Measurements from ENCODE around the gene MYLK.

- no peak for TF ChIP-seq CTCF (conservative IDR thresholded peaks at IDR 0.05; ENCODE audit: low read depth, low read length)
- TF ChIP-seq RCOR1 (IDR thresholded peaks at IDR 0.05; ENCODE audit: insufficient replicate concordance, low read length): no peak
- TF ChIP-seq CHD1 (IDR thresholded peaks at IDR 0.05; ENCODE audit: low read depth, low read length): no peak
- no peak for TF ChIP-seq POLR2A (IDR thresholded peaks at IDR 0.05; ENCODE audit: low read depth, low read length)
- TF ChIP-seq FOS (IDR thresholded peaks at IDR 0.05; ENCODE audit: low read depth, low read length): no peak
- TF ChIP-seq CEBPB (IDR thresholded peaks at IDR 0.05; ENCODE audit: low read depth, low read length): no peak
- no peak for TF ChIP-seq BHLHE40 (IDR thresholded peaks at IDR 0.05; ENCODE audit: low read depth, low read length)
- TF ChIP-seq MAFK (IDR thresholded peaks at IDR 0.05; ENCODE audit: low read depth, low read length): no peak
Measured at GRCh38 chr3:123843668-123844067, 40.5 kb downstream of the MYLK start.

All from IMR-90 (cell line).